Loucy (cell line): Measurements from ENCODE around the gene CDKL4.

Experiments
- H2AFZ ChIP-seq: fragments of 200-600 bp; sonication (generic); 2 replicates; pipeline ENCODE4 v1.6.0; 2016; ENCODE audit warnings: antibody characterized with exemption, mild to moderate bottlenecking, low read length, moderate library complexity
- H3F3A ChIP-seq: fragments of 200-600 bp; 2 replicates; pipeline ENCODE4 v1.6.0; 2016; ENCODE audit warnings: antibody characterized with exemption, low read depth, mild to moderate bottlenecking
- H3K27me3 ChIP-seq: fragments of 200-600 bp; sonication (generic); 2 replicates; pipeline ENCODE4 v1.6.1; 2014; ENCODE audit warnings: low read length, mild to moderate bottlenecking; ENCODE audit not compliant: insufficient read depth, poor library complexity, severe bottlenecking
- H3K36me3 ChIP-seq: fragments of 200-600 bp; sonication (generic); 2 replicates; pipeline ENCODE4 v1.6.1; 2016; ENCODE audit warnings: low read length; ENCODE audit not compliant: insufficient read depth
- H3K4me1 ChIP-seq: fragments of 200-600 bp; sonication (generic); 2 replicates; pipeline ENCODE4 v1.5.1; 2014; ENCODE audit warnings: low read length, mild to moderate bottlenecking; ENCODE audit not compliant: insufficient read depth, poor library complexity, severe bottlenecking
- H3K4me2 ChIP-seq: fragments of 200-600 bp; sonication (generic); 2 replicates; pipeline ENCODE4 v1.6.0; 2014; ENCODE audit warnings: antibody characterized with exemption, low read length, low read depth, mild to moderate bottlenecking; ENCODE audit not compliant: poor library complexity, severe bottlenecking
- H3K4me3 ChIP-seq: fragments of 200-600 bp; sonication (generic); 2 replicates; pipeline ENCODE4 v1.5.1; 2014; ENCODE audit warnings: low read length, mild to moderate bottlenecking, mixed read lengths; ENCODE audit not compliant: poor library complexity, severe bottlenecking
- H3K79me2 ChIP-seq: fragments of 200-600 bp; sonication (generic); 2 replicates; pipeline ENCODE4 v1.6.1; 2014; ENCODE audit warnings: low read length; ENCODE audit not compliant: insufficient read depth
- H3K9ac ChIP-seq: fragments of 200-600 bp; sonication (generic); 2 replicates; pipeline ENCODE4 v1.6.0; 2014; ENCODE audit warnings: mild to moderate bottlenecking, low read depth, low read length, moderate library complexity; ENCODE audit not compliant: poor library complexity, severe bottlenecking
- H3K9me2 ChIP-seq: fragments of 200-600 bp; sonication (generic); replicated peaks from 2 replicates; pipeline ENCODE4 v1.6.1; 2016; ENCODE audit warnings: low read depth, low read length, mixed read lengths
- H3K9me3 ChIP-seq: fragments of 200-600 bp; sonication (generic); 2 replicates; pipeline ENCODE4 v1.6.1; 2014; ENCODE audit warnings: mild to moderate bottlenecking, antibody characterized with exemption, low read length, low read depth; ENCODE audit not compliant: insufficient read depth
- H4K20me1 ChIP-seq: fragments of 200-600 bp; sonication (generic); 2 replicates; pipeline ENCODE4 v1.6.0; 2014; ENCODE audit warnings: antibody characterized with exemption, low read length, mild to moderate bottlenecking; ENCODE audit not compliant: insufficient read depth, poor library complexity, severe bottlenecking
- CTCF ChIP-seq: fragments of 200-600 bp; sonication (generic); conservative IDR thresholded peaks from 2 replicates; pipeline ENCODE4 v1.5.1; 2014; ENCODE audit warnings: mild to moderate bottlenecking, antibody characterized with exemption, low read length
- EZH2phosphoT487 ChIP-seq: fragments of 200-600 bp; IDR thresholded peaks from 2 replicates; pipeline ENCODE4 v1.6.1; 2018; ENCODE audit warnings: antibody characterized with exemption, mild to moderate bottlenecking, moderate library complexity, borderline replicate concordance

Gene CDKL4

DNA sequence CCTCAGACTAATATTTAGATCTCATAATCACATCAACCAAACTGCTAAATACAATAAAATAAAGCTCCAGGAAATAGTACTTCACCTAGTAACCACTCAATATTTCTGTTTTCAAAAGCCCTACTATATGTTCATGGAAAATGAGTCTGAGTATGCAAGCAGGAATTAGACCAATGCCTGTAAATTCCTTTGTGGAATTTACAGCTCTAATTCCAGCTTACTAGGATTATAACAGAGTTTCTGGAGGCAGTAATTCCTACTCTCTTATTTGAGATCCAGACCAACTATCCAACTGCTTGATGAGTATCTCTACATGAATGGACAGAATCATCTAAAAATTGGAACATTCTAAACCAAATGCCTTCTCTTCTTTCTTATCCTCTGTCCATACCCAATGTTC is 11.6 kb downstream of the CDKL4 start:
- TF ChIP-seq EZH2phosphoT487 (no peak), CTCF (no peak)
- no peaks in the 10 kb centered on the region for H3K36me3 ChIP-seq
- H3K79me2 ChIP-seq: no peaks in the 10 kb centered on the region
- no peaks in the 10 kb centered on the region for H3F3A ChIP-seq
- no peaks in the 10 kb centered on the region for H3K27me3 ChIP-seq
- H3K9ac ChIP-seq: no peak overlapping the region
- no peak overlapping the region for H2AFZ ChIP-seq
- no peaks in the 10 kb centered on the region for H3K9me3 ChIP-seq
- H3K4me1 ChIP-seq: peaks cover 5% of the 10 kb centered on the region
- no peak overlapping the region for H3K4me2 ChIP-seq
- no peaks in the 10 kb centered on the region for H3K9me2 ChIP-seq
- H4K20me1 ChIP-seq: no peaks in the 10 kb centered on the region
- H3K4me3 ChIP-seq: no peak overlapping the region

GRCh38 chr2:39228413-39229209 is 15.2 kb downstream of the CDKL4 start:
- Histone ChIP-seq H3K4me3 (no peak overlapping the region), H3F3A (no peaks in the 10 kb centered on the region), H3K27me3 (no peaks in the 10 kb centered on the region), H3K9me3 (no peaks in the 10 kb centered on the region), H3K4me1 (peaks cover 5% of the 10 kb centered on the region), H3K36me3 (no peaks in the 10 kb centered on the region), H3K9ac (no peak overlapping the region), H3K79me2 (no peaks in the 10 kb centered on the region), H3K9me2 (no peaks in the 10 kb centered on the region), H2AFZ (no peak overlapping the region), H4K20me1 (no peaks in the 10 kb centered on the region), H3K4me2 (no peak overlapping the region)
- no peak for TF ChIP-seq CTCF
- no peak for TF ChIP-seq EZH2phosphoT487

DNA sequence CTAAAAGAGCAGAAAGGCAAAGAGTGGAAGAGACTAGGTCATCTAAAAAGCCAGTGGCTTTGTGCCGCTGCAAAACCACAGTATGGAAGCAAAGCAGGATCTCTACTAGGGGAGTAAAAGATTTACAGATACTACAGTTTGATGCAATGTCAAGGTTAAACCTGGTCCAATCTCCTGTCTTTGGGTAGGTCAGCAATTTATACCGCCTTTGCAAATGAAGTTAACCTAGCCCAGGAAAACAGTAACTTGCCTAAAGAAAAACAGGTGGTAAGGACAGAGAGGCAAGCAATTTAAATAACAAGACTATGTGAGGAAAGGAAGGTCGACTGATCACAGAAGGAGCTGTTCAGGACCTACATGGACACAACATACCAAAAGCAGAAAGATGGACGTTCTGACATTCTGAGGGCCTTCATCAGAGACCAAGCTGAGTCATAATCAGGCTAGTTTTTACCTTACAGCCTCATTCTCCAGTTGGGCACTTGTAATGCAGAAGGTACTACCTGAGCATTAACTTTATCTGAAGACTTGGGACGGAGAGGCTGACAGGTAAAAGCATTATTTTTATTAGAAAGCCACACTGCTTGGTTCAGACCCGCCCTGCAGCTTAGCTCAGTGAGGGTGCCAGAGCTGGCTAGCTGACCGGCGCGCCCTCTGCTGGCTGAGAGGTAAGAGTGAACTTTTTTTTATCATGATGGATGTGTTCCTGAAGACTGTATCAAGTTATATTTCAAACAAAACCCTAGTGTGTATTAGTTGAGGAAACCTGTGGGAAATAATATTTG is 15.9 kb downstream of the CDKL4 start:
- Histone ChIP-seq H2AFZ (peak overlapping the region; percentile 88), H3K9ac (peak overlapping the region; percentile 9), H3K4me3 (peak overlapping the region; percentile 41), H4K20me1 (no peaks in the 10 kb centered on the region), H3K36me3 (no peaks in the 10 kb centered on the region), H3K4me2 (peak overlapping the region; percentile 52), H3K9me3 (no peaks in the 10 kb centered on the region), H3K9me2 (no peaks in the 10 kb centered on the region), H3F3A (no peaks in the 10 kb centered on the region), H3K4me1 (peaks cover 5% of the 10 kb centered on the region), H3K27me3 (no peaks in the 10 kb centered on the region), H3K79me2 (no peaks in the 10 kb centered on the region)
- TF ChIP-seq EZH2phosphoT487 (no peak), CTCF (peak; percentile 95)
